Measurements from ENCODE around the gene GLRX5.

GRCh38 chr14:95514131-95515079 lies 20.4 kb upstream of the GLRX5 start:
- TF ChIP-seq GATA2 (IDR thresholded peaks at IDR 0.05; ENCODE audit: low read depth, low read length) (no peak), GATA3 (IDR thresholded peaks at IDR 0.05; ENCODE audit: low read depth, low read length) (no peak)

All from SH-SY5Y (cell line).